Fibroblast of skin of left quadriceps (primary cell): Measurements from ENCODE around the gene RUBCN.
"Not testable (repeated sequence)": the region's sequence is repeated elsewhere in the genome, so short reads cannot be mapped to it uniquely, and the experiment has no call there.

ENCODE experiments used
- DNase-seq, 2 experiments: peaks; one replicate each; pipeline ENCODE4 v3.0.0-alpha.2; 2013; ENCODE audit warnings: low read depth in 2 of 2

Gene RUBCN

DNA sequence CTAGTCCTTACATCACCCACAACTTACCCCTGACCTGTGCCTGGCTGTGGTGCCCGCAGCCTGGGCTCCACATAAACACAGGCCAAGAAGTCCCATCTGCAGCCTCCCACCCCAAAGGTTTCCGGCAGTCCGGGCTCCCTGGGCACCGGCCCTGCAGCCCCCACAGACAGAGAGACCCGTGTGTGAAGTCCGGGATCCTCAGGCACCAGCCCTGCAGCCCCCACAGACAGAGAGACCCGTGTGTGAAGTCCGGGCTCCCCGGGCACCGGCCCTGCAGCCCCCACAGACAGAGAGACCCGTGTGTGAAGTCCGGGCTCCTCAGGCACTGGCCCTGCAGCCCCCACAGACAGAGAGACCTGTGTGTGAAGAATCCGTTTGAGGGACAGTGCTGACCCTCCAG is 78.0 kb downstream of the RUBCN start:
- DNase-seq, result not testable (repeated sequence)

GRCh38 chr3:197657541-197658292 is 79.0 kb downstream of the RUBCN start:
- DNase-seq, result not testable (repeated sequence)

DNA sequence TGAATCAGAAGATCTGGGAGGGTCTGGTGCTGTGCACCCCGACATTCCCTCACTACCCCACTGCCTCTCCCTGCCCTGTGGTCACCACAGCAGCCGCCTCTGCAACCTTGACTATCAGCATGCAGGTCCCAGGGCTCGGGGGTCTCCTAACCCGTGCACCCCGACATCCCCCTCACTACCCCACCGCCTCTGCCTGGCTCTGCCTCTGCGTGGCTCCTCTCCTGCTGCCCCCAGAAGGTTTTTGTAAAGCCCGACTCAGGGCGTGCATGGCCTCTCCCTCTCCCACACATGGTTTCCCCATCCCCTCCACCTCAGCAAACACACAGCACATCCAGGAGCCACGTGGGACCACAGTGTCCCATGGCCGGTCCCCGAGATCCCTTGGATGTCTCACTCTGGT is 79.7 kb downstream of the RUBCN start:
- DNase-seq, result not testable (repeated sequence)

DNA sequence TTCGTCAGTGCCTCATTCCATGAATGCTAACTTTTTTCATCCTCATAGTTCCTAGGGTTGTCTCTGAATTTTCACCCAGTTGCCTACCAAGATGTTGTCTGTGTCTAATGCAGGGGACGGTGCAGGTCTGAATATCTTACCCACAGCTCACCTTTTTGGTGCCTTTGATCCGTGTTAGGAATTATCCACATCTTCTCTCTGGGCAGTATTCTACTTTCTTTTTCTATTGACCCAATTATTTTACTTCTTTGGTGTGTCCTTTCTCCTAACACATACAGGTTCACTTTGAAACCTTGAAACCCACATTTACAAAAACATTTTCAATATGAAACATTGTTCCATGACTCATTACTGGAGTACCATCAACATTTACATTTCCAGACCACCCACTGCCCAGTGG is 80.6 kb downstream of the RUBCN start:
- DNase-seq, result not testable (repeated sequence)

GRCh38 chr3:197654998-197655330 is 81.7 kb downstream of the RUBCN start:
- DNase-seq, result not testable (repeated sequence)

- not testable (repeated sequence) for DNase-seq
These were observed 82.4 kb downstream of the RUBCN start for GRCh38 chr3:197654090-197654997.

DNA sequence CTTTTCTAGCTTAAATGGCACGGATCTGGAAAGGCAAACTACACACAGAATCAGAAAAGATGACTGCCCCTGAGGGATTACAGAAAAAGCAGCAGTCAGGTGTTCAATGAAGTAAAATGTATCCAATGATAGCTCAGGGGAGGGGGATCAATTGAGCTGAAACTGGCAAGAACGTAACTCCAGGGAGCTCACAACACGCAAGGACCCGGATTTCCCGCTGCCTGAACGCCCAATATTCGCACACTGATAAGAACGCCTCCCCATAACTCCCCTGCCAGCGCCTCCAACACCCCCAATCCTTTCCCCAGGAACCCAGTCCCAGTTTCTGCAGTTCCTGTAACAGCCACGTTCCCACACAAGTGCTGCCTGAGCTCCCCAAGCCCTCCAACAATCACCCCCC is 83.8 kb downstream of the RUBCN start:
- not testable (repeated sequence) for DNase-seq

DNA sequence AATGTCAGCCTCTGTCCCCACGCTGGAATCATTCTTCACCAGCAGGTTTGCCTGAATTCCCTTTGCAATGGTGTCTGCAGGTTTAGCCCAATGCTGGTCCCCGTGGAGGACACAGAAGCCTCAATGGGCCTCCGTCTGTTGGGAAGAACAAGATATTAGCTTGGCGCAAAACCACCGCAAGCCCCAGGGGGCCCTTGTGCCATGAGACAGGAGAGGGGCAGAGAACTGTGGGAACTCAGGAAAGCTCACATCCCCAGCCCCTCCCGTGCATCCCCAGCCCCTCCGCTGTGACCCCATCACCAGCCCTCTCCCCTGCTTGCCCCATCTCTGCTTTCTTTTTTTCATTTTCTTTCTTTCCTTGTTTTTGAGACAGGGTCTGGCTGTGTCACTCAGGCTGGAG is 89.1 kb downstream of the RUBCN start:
- not testable (repeated sequence) for DNase-seq

GRCh38 chr3:197647191-197647590 is 89.5 kb downstream of the RUBCN start:
- DNase-seq, result not testable (repeated sequence)

DNA sequence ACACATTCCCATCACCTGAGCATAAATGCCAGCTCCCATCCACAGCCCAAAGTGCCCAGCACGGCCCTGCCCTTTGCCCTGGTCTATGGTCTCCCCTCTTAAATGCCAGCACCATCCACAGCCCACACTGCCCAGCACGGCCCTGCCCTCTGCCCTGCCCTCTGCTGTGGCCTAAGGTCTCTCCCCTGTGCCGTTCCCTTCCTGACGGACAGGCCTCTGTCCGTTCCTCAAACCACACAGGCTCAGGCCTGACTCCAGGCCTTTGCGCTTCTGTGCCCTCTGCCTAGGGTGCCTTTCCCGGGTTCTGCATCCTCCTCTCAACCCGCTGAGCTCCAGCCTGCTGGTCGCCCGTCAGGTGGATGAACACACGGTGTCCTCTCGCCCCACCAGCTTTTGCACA is 90.4 kb downstream of the RUBCN start:
- DNase-seq, result not testable (repeated sequence)

- DNase-seq, result not testable (repeated sequence)
These were observed 99.1 kb downstream of the RUBCN start for GRCh38 chr3:197637556-197637955.

- DNase-seq, result not testable (repeated sequence)
These were observed 104.7 kb downstream of the RUBCN start for GRCh38 chr3:197631989-197632388.

DNA sequence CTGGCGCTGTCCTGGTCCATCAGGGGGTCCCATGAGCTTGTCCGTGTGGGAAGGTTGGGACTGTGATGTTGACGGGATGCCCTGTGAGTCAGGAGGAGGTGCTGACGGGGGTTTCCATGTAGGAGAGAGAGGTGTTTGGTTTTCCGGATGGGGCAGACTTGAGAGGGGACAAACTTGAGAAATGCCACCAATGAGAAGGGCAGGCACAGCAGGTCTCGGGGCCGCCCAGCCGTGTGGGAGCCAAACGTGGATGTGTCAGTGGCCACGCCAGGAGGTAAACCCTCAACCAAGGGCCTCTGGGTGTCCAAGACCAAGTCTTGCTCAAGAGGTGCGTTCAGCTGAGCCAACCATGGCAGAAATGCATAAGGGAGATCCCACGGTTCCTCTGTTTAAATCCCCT is 105.9 kb downstream of the RUBCN start:
- DNase-seq, result not testable (repeated sequence)

DNA sequence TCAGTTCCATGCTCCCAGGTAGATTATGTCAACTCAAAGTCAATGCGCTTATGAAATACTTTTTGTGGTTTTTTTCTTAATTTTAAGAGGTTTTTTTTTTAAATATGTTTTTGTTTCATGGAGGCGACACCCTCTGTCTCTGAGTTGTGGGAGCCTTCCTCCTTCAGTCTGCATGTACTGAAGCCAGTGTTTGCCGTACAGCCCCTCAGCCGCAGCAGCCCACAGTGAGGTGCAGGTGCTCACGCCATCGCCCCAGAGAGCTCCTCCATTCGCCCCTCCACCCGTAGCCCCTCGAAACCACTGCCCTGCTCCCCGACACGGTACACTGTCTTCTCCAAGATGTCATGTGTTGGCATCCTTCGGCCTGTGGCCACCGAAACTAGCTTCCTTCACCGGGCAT is 107.4 kb downstream of the RUBCN start:
- not testable (repeated sequence) for DNase-seq

DNA sequence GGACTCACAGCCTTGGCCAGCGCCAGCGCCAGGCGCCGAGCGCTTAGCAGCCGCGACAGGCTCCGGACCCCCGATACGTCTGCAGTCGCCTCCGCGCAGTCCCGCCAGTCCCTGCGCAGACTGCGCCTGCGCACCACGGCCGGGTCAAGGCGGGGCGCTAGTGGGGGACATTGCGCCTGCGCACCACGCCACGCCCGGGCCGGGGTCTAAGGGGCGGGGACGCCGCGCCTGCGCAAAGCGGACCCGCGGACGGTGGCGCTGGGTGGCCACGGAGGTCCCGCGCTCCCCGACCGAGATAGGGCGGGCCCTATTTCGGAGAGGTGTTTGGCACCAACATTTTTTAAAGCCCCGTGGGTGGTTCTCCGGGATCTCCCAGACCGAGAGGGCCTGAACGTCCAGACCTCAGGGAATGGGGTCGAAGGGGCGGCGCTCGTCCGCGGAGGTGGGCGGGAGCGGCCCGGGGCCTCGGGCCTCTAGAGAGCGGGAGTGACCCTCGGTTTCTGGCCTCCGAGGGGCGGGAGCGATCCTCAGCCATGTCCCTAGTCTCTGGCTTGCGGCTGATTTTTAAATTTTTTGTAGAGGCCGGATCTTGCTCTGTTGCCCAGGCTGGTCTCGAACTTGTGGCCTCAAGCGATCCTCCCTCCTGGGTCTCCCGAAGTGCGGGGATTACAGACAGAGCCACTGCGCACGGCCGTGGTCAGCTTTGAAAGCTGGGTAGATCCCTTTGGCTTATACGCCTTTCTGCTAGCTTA is 108.8 kb downstream of the RUBCN start:
- DNase-seq, result peak; percentile 36 to 39

DNA sequence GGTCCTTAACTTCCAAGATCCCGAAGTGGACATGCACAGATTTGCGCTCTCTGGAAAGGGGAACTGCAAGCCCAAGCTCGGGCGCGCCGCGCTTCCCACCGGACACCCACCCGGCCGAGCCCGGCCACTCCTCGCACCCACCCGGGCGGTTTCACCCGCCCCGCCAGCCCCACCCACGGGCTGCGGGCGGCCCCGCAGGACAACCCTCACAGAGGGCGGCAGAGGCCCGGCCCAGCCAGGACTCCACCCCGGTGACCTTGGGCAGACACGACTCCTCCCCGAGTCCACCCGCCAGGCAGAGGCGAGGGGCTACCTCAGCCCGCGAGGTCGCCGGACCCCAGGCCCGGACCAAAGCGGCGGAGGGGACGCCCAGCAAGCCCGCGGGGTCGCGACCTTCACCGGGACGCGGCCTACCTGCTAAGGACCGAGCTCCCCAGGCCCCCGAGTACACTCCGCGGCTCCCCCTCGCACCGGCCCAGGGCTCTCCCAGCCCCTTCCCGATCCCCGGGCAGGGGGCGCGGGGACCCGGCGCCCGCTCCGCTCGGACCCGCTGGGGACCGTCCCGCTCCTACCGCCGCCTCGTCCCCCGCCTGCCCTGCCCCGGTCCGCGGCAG is 109.4 kb downstream of the RUBCN start:
- DNase-seq, result not testable (repeated sequence)

- not testable (repeated sequence) for DNase-seq
These were observed 110.1 kb downstream of the RUBCN start for GRCh38 chr3:197626404-197627157.

- DNase-seq, result not testable (repeated sequence)
These were observed 115.2 kb downstream of the RUBCN start for GRCh38 chr3:197621478-197621877.
